HG03064 (cell line): ENCODE results near the gene CD1B.
A peak's percentile ranks its signal among the peaks of the same experiment; 100 is the strongest.
"Not testable (repeated sequence)": the region's sequence is repeated elsewhere in the genome, so short reads cannot be mapped to it uniquely, and the experiment has no call there.

Experiments
- ATAC-seq: cut with Tn5 transposase; IDR thresholded peaks from one replicate; pipeline ENCODE4 v1.9.1; 2021; ENCODE audit warnings: low read depth; ENCODE audit not compliant: unreplicated experiment

The CD1B gene

DNA sequence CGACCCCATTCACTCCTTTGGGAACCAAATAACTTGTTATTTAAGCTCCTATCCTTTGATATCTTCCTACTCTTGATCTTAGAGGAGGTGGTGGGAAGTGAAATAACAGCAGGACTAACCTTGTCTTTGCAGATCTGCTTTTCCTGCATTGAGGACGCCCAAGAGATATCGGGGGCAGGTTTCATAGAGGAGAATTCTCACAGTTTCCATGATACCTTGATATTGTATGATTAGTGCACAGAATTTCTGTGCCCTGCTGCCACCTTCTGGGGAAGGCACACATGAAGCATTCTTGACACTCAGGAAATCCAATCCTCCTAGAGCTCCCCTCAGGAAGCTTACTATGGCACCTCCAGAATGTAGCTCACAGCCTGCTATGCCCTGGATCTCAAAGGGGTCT lies 1.6 kb downstream of the CD1B start:
- no peak for ATAC-seq

GRCh38 chr1:158329300-158329699 lies 2.0 kb downstream of the CD1B start:
- no peak for ATAC-seq

DNA sequence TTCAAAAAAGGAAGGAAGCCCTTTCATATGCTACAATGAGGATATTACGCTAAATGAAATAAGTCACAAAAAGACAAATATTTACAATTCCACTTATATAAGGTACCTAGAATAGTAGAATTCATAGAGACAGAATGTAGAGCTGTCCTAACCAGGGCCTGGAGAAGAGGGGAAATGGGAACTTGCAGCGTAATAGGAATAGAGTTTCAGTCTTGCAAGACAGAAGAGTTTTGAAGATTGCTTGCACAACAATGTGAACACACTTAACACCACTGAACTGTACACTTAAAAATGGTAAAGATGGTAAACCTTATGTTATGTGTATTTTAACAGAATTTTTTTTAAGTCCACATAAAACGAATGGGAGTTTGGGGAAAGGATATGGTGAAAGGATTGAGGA lies 2.9 kb downstream of the CD1B start:
- no peak for ATAC-seq

GRCh38 chr1:158327481-158327880 lies 3.9 kb downstream of the CD1B start:
- ATAC-seq: no peak

DNA sequence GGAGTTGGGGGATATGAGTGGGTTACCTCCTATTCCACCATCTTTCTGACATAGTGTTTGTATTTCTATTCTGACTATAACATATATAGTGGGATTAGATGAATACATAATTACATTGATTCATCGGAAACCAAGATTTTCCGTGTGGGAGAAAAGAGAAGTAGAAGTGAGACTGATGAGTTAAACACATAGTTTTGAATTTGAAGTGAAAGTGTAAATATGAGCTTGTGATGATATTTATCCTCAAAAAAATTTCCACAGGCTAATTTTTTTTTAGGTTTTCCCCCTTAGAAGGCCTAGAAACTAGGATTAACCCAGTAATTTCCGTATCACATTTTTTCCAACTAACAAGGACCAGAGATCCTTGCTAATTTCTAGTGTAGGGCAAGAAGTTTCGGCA lies 6.9 kb downstream of the CD1B start:
- ATAC-seq: no peak

- ATAC-seq: no peak
Measured at GRCh38 chr1:158323866-158324265, 7.5 kb downstream of the CD1B start.

GRCh38 chr1:158311066-158311465 lies 20.3 kb downstream of the CD1B start:
- ATAC-seq: no peak

DNA sequence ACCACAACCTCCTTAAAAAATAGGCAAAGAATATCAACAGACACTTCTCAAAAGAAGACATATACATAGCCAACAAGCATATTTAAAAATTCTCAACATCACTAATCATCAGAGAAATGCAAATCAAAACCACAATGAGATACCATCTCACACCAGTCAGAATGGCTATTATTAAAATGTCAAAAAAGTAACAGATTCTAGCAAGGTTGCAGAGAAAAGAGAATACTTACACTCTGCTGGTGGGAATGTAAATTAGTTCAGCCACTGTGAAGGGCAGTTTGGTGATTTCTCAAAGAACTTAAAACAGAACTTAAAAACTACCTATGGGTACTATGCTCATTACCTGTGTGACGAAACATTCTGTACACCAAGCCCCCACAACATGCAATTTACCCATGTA lies 20.7 kb downstream of the CD1B start:
- ATAC-seq: no peak

- no peak for ATAC-seq
Measured at GRCh38 chr1:158295791-158296190, 35.5 kb downstream of the CD1B start.

- no peak for ATAC-seq
Measured at GRCh38 chr1:158290321-158290844, 40.9 kb downstream of the CD1B start.

- no peak for ATAC-seq
Measured at GRCh38 chr1:158289811-158290210, 41.5 kb downstream of the CD1B start, which contains the start of gene CD1C. TSS of gene CD1C (plus strand) at chr1:158289923. CDS start at chr1:158290065, 142 bp downstream.

DNA sequence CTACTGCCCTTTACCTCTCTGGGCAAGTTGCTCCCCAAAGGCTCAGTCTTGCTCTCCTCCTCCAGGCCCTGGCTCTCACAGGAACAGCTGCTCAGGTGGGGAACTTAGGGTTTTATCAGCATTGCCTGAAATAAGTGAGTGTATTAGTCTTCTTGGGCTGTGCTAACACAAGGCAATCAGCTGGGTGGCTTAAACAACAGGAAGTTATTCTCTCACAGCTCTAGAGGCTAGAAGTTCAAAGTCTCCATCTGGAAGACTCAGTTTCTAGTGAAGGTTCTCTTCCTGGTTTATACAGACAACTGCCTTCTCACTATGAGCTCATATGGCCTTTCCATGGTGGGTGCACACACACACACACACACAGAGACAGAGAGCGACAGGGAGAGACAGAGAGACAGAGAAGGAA lies 44.4 kb downstream of the CD1B start:
- no peak for ATAC-seq

GRCh38 chr1:158286487-158286886 lies 44.8 kb downstream of the CD1B start:
- no peak for ATAC-seq

GRCh38 chr1:158285756-158286241 lies 45.5 kb downstream of the CD1B start:
- peak; percentile 62 for ATAC-seq

- peak; percentile 43 for ATAC-seq
Measured at GRCh38 chr1:158283965-158284364, 47.4 kb downstream of the CD1B start.

DNA sequence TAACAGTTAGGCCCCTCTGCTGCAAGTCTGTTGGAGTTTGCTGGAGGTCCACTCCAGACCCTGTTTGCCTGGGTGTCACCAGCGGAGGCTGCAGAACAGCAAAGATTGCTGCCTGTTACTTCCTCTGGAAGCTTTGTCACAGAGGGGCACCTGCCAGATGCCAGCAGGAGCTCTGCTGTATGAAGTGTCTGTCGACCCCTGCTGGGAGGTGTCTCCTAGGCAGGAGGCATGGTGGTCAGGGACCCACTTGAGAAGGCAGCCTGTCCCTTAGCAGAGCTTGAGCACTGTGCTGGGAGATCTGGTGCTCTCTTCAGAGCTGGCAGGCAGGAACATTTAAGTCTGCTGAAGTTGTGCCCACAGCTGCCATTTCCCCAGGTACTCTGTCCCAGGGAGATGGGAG lies 48.9 kb downstream of the CD1B start:
- not testable (repeated sequence) for ATAC-seq
